Tibial artery (tissue), 4 donors: ENCODE data around the gene EIF2B5.

Source experiments
- DNase-seq, 2 donors: peaks; one replicate each; pipeline ENCODE4 v3.0.0-alpha.2; 2019
- H3K27ac ChIP-seq, 2 donors: fragments of 200-600 bp; sonication (generic) in 1 of 2; 1 replicate in 1 of 2; 2 replicates in 1 of 2; pipeline ENCODE4 v1.5.1; 2018 to 2019; ENCODE audit warnings: mild to moderate bottlenecking in 1 of 2
- H3K27me3 ChIP-seq, 2 donors: fragments of 200-600 bp; sonication (generic) in 1 of 2; one replicate each; pipeline versions ENCODE4 v1.5.1 to v1.6.0; 2016 to 2019
- H3K36me3 ChIP-seq, 3 donors: fragments of 200-600 bp; sonication (generic) in 2 of 3; one replicate each; pipeline ENCODE4 v1.5.1; 2016 to 2019; ENCODE audit warnings: mild to moderate bottlenecking in 2 of 3
- H3K4me1 ChIP-seq, 4 donors: fragments of 200-600 bp; sonication (generic) in 2 of 4; 1 replicate in 3 of 4; 2 replicates in 1 of 4; pipeline ENCODE4 v1.5.1; 2016 to 2019
- H3K4me3 ChIP-seq, 2 donors: fragments of 200-600 bp; sonication (generic) in 1 of 2; 1 replicate in 1 of 2; 2 replicates in 1 of 2; pipeline ENCODE4 v1.5.1; 2018 to 2019; ENCODE audit warnings: mild to moderate bottlenecking in 2 of 2
- H3K9me3 ChIP-seq, 3 donors: fragments of 200-600 bp; sonication (generic) in 1 of 3; one replicate each; pipeline ENCODE4 v1.5.1; 2016 to 2019
- CTCF ChIP-seq, 2 experiments: fragments of 200-600 bp in 1 of 2; fragments of 450-650 bp in 1 of 2; IDR thresholded peaks; one replicate each; pipeline ENCODE4 v1.5.1; 2017 to 2019; ENCODE audit warnings: antibody characterized with exemption in 2 of 2, mild to moderate bottlenecking in 1 of 2, moderate library complexity in 1 of 2
- intact Hi-C: fragments of 100-400 bp; cut with DNase I; formaldehyde crosslinking; loops from one replicate; pipeline ENCODE4 v1.15.0; 2023; ENCODE audit warnings: low total_unique reads

The EIF2B5 gene

GRCh38 chr3:184184546-184185230 is 49.5 kb downstream of the EIF2B5 start:
- Histone ChIP-seq H3K27me3 (no peaks in the 10 kb centered on the region), H3K36me3 (peaks cover 57 to 69% (median 63%) of the 10 kb centered on the region in 3 donors), H3K27ac (peak overlapping the region; percentile 87), H3K4me3 (no peak overlapping the region), H3K9me3 (no peaks in the 10 kb centered on the region), H3K4me1 (peaks cover 0 to 29% (median 23%) of the 10 kb centered on the region in 4 donors)
- no peak for TF ChIP-seq CTCF (IDR thresholded peaks at IDR 0.05)
- intact Hi-C loops = loop anchor here (5.0 kb wide), 2 partner anchors 32 to 63 kb away; partner anchors contain the start of genes ALG3 and EEF1AKMT4
- DNase-seq = no peak

GRCh38 chr3:184185461-184186183 is 50.5 kb downstream of the EIF2B5 start:
- H3K4me1 ChIP-seq = peaks cover 0 to 30% (median 23%) of the 10 kb centered on the region in 4 donors
- peak overlapping the region; percentile 87 for H3K27ac ChIP-seq
- no peak for TF ChIP-seq CTCF (IDR thresholded peaks at IDR 0.05)
- no peaks in the 10 kb centered on the region for H3K9me3 ChIP-seq
- H3K27me3 ChIP-seq = no peaks in the 10 kb centered on the region
- intact Hi-C loops = loop anchor here (5.0 kb wide), 2 partner anchors 33 to 62 kb away; partner anchors contain the start of genes ALG3 and EEF1AKMT4
- H3K4me3 ChIP-seq = peak overlapping the region; percentile 77 to 83
- DNase-seq = peak; percentile 99 to 100
- H3K36me3 ChIP-seq = peaks cover 57 to 69% (median 63%) of the 10 kb centered on the region in 3 donors

GRCh38 chr3:184186184-184186901 is 51.2 kb downstream of the EIF2B5 start, which contains the start of gene ABCF3:
Gene ABCF3, plus strand, starts transcription at chr3:184186199. Its CDS starts 9 bp downstream, at chr3:184186208.
- Histone ChIP-seq H3K36me3 (peaks cover 57 to 69% (median 63%) of the 10 kb centered on the region in 3 donors), H3K4me1 (peaks cover 0 to 30% (median 23%) of the 10 kb centered on the region in 4 donors), H3K27me3 (no peaks in the 10 kb centered on the region), H3K9me3 (no peaks in the 10 kb centered on the region), H3K27ac (peak within 1 kb of the TSS; percentile 87), H3K4me3 (peak within 1 kb of the TSS; percentile 77 to 83)
- DNase-seq = peak in 1 of 2 donors; percentile 77
- intact Hi-C loops = loop anchor here (5.0 kb wide), 2 partner anchors 34 to 61 kb away; partner anchors contain the start of genes ALG3 and EEF1AKMT4
- TF ChIP-seq CTCF (IDR thresholded peaks at IDR 0.05) = no peak

- intact Hi-C loops = loop anchor here (5.0 kb wide), 2 partner anchors 35 to 60 kb away; partner anchors contain the start of genes ALG3 and EEF1AKMT4
- H3K27me3 ChIP-seq = no peaks in the 10 kb centered on the region
- H3K4me3 ChIP-seq = peak overlapping the region; percentile 77 to 83
- no peak for DNase-seq
- H3K27ac ChIP-seq = peak overlapping the region; percentile 87
- H3K4me1 ChIP-seq = peaks cover 0 to 30% (median 23%) of the 10 kb centered on the region in 4 donors
- no peak for TF ChIP-seq CTCF (IDR thresholded peaks at IDR 0.05)
- H3K9me3 ChIP-seq = no peaks in the 10 kb centered on the region
- peaks cover 57 to 69% (median 63%) of the 10 kb centered on the region in 3 donors for H3K36me3 ChIP-seq
Measured at GRCh38 chr3:184186902-184187207, 51.7 kb downstream of the EIF2B5 start.

GRCh38 chr3:184188080-184188479 is 52.9 kb downstream of the EIF2B5 start:
- no peak for TF ChIP-seq CTCF (IDR thresholded peaks at IDR 0.05)
- Histone ChIP-seq H3K36me3 (peaks cover 57 to 69% (median 63%) of the 10 kb centered on the region in 3 donors), H3K9me3 (no peaks in the 10 kb centered on the region), H3K27ac (no peak overlapping the region), H3K4me1 (peaks cover 0 to 30% (median 23%) of the 10 kb centered on the region in 4 donors), H3K27me3 (no peaks in the 10 kb centered on the region), H3K4me3 (no peak overlapping the region)
- intact Hi-C loops = loop anchor here (5.0 kb wide), 2 partner anchors 36 to 59 kb away; partner anchors contain the start of genes ALG3 and EEF1AKMT4
- DNase-seq = no peak
